HG03521 (cell line): ENCODE measurements around the gene PGAM2.
"Not testable (repeated sequence)": the region's sequence is repeated elsewhere in the genome, so short reads cannot be mapped to it uniquely, and the experiment has no call there.

ENCODE experiments used
- ATAC-seq: cut with Tn5 transposase; IDR thresholded peaks from one replicate; pipeline ENCODE4 v1.9.1; 2021; ENCODE audit warnings: mild to moderate bottlenecking, moderate library complexity; ENCODE audit not compliant: unreplicated experiment

Gene PGAM2

DNA sequence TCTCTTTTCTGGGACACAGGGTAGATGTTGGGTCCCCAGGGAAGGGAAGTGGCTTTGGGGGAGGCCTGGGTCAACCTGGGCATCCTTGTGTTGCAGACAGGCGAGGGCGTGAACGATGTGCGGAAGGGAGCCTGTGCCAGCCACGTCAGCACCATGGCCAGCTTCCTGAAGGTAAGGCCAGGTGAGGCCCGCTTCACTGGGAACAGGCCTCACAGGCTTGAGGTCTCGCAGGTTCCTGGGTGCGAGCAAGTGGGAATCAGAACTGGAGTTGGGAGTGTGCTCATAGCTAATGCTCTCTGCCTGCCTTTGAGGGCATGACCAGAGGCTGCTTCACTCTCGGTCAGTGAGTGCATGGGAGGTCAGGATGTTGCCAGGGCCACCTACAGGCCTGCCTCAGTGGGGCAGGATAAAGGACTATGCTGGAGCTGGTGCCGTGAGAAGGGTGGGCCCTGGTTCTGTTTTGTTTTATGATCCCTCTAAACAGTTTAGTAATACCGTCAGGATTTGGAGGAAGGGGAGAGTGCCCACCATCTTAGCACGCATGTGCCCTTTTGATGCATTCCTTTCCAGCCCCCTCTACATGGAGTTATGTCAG lies 12.5 kb downstream of the PGAM2 start:
- ATAC-seq, result no peak

DNA sequence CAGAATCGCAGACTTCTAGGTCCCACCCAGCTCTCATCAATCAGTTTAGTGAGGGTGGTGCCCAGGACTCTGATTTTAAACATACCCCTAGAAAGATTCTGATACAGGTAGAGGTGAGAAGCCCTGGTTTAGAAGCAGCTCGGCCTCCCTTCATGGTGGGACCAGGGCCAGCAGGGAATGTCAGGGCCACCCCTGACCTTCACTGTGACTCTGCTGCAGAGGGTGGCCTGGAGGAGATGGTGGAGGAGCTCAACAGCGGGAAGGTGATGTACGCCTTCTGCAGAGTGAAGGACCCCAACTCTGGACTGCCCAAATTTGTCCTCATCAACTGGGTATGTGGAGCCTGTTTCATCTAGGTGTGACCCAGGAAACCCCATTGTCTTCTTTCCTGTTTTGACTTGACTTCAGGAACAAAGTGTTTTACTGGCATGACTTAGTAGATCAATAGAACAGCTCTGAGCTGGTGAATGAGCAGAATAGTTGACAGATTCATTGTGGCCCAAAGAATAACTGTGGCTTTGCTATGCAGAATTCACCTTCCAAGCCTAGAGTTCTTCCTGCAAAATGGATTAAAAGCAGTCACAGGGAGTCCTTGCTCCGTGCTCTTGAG lies 13.7 kb downstream of the PGAM2 start:
- ATAC-seq, result no peak

DNA sequence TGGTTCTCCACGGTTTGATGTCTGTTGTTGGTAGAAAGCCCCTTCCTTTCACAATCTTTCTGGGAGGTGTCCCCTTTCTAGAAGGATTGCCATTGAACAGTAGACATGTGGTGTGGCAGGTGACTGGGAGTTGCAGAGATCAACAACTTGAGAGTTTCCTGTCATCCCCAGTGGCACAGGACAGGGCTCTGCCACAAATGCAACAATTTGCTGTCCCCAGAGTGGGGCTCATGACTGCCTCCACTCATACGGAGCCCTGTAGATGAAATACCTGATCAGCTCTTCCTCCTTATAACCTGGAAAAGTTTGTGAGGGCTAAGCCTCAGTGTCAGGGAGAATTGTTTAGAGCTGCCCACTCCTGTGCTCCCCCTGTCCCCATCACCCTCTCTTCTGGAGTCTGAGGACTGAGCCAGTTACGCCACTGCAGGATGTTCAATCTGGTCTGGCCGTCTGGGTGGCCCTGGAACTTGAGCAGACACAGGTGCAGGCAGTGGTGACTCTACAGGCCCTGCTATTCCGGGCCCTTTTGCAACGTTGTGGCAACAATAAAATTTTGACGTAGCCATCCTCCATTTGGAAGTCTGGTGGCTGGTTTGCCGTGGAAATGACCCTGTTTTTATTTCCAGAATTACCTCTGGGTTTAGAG lies 14.3 kb downstream of the PGAM2 start:
- ATAC-seq, result no peak

DNA sequence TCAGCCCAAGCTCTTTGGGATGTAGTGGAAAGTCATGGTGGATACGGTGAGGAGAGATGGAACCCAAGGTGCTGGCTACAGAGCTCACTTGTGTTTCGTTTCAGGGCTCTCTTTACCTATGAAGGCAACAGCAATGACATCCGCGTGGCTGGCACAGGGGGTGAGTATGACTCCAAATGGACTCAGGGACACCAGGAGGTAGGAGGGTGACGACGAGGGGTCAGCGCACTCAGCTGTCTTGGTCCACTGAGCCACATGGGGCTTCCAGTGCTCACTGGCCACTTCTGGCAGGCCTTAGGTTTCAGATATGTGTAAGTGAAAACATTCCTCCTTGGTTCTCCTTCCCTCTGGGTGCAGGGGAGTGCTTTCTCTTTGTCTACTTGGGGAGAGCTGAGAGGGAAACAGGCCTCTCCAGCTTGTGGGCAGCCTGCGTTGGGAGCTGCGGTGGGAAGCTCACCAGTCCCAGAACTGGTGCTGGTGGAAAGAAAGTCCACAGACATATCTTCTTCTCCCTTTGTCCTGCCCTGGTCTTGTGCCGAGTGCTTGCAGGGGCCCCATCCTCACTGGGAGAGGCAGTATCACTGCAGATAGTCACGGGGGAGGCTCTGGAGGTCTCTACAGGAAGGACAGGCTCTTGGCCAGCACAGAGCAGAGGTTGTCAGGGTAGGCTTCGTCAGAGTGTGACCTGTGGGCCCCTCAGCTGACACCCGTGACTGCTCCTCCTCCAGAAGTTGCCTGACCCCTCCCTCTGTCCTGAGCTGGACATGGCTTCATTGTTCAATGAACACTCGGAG lies 15.0 kb downstream of the PGAM2 start:
- ATAC-seq, result no peak

DNA sequence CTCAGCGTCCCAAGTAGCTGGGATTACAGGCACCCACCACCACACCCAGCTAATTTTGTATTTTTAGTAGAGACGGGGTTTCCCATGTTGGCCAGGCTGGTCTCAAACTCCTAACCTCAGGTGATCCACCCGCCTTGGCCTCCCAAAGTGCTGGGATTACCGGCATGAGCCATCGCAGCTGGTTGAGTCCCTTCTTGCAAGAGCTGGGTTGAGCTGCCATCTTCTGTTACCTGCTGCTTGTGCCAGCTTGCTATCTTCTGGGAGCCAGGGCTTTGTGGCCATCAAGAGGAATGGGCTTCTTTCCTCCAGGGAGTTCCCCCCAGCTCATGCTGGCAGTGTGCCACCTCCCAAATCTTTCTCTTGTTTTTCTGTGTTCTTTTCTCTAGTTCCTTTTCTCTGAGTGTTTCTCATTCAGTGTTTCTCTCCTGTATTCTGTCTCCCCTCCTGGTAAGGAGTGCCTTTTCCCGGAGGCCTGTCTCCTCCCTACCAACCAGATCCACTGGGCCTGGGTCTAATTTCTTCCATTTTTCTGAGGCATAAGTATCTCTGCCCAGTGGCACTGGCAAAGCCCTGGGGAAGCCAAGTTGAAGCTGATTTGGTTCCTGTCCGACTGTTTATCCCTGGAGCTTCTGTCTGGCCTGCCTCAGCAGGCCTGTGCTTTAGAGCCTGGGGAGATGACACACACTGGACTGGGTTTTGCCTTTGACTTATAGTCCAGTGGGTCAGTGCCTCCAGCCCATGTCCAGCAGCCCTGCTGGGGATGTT lies 17.2 kb downstream of the PGAM2 start:
- ATAC-seq, result no peak

DNA sequence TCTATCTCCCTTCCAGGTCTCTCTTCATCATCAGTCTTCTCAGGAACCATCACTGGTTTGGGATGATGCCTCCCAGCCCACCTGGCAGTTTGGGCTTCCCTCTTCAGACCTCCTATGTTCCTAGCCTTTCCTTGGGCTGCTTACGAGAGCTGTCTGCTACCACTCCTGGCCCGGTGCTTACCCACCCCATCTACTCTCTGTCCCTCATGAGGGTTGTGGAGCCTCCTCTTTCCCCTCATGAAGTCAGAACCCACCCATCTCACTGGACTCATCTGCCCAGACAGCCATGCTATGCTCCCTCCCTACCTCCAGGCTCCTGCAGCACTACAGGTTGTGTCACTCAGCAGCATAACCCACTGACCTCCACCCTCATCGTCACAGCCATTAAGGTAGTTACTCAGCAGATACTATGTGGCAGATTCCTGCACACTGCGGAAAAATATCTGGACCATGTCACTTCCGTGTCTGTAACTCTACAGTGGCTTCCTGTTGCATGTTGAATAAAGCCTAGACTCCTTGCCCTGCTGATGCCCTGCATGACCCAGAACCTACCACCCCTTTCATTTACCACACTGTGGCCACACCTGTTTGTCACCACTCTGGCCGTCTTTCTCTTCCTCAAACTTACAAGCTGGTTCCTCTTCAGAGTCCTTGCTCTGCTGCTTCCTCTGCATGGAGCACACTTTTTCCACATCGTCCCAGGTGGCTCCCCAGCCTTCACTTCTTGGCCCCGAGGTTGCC lies 18.9 kb downstream of the PGAM2 start:
- ATAC-seq, result peak; percentile 41

DNA sequence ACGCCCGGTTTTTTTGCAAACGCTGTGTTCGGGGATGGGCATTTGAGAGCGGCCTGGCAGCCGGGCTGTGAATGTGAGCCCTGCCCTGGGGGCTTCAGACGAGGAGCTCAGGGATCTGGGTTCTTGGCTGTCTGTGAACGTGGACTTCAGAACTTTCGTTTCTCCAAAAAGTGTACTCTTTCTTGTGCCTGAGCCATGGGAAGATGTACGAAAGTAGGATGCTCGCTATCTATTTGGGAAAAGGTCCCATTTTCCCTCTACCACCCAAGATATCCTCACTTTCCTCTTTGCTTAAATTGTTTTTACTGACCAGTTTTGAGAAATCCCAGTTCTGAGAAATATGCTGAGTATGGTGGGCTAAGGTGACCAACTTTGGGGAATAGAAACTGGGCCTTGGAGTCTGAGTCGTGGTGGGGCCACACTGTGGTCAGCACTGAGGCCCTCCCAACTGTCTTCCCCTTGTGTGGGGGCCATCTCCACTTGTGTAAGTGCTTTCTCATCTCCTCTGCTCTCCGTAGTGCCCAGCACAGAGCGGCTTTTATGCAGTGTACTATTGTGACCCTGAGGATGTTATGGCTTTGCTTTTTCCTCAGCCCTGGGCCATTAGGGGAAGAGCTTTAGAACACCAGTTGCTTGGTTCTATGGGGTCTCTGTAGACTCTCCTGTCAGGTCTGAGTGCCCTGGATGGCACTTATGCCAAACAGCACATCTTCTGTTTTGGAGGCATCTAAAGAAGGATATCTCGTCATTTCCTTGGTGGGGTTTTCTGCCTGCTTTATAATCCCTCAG lies 19.9 kb downstream of the PGAM2 start:
- peak; percentile 6 for ATAC-seq

DNA sequence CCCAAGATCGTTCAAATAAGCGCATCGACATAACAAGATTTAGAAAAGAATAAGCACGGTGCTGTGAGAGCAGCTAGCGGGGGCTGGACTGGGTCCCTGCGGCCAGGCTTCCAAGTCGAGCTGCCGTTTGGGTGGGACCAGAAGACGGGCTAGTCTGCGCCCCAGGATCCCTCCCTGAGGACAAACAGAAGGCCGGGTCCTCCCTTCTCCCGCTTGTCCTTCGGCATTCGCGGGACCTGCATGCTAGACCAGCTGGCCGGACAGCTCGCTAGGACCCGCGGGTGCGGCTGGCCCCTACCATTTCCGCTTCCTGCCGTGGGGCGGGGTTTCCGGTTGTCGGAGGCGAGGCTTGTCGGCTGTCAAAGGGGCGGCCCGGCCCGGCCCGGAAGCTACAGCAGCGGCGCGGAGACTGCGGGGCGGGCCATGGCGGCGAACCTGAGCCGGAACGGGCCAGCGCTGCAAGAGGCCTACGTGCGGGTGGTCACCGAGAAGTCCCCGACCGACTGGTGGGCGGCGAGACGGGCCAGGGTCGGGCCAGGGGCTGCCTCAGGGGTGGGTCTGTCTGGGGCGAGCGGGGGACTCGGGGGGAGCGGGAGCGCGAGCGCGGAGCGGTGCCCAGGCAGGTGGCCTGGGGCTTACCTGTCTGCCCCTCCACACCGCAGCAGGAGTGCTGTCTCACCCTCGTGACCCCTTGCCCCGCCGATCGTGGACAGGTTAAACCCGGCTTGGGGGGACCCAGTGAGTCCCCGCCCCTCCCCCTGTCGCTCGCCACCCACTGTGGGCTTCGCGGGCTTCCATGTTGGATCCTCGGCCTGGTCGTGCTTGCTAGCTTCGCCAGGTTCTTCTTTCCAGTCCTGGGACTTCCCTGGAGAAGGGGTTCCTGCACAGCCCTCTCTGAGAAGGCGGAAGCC lies 20.8 kb downstream of the PGAM2 start, which contains the start of gene DBNL:
Gene DBNL (plus strand): TSS at position 388 of the 911 bp plus-strand sequence. CDS start 36 bp downstream, at position 424.
- ATAC-seq, result peak; percentile 65

DNA sequence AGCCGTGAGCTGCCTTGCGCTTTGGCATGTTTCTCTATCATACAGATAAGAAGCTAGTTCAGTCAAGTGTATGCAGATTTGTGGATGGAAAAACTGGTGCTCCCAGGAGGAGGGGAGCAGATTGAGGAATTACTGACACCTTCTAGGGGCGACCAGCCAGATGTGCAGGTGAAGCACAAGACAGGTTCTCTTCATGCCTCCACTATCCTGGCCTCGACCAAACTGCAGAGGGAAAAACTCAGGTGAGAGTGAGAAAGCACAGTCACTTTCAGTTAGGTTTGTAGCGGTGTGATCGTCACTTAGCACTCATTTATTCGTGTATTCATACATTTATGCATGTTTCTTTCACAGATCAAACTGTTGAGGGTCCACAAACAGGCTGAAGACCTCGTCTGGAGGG lies 21.5 kb downstream of the PGAM2 start:
- ATAC-seq, result no peak

DNA sequence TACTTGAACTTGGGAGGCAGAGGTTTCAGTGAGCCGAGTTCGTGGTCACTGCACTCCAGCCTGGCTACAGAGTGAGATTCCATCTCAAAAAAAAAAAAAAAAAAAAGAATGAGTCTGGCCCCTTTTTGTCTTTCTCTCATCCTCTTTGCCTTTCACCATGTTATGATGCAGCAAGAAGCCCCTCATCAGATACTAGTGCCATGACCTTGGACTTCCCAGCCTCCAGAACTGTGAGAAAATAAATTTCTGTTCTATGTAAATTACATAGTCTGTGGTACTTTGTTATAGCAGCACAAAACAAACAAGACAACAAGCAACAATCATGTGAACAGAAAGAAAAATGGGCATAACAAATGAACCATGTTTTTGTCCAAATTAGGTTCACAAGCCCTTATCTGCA lies 23.1 kb downstream of the PGAM2 start:
- no peak for ATAC-seq

DNA sequence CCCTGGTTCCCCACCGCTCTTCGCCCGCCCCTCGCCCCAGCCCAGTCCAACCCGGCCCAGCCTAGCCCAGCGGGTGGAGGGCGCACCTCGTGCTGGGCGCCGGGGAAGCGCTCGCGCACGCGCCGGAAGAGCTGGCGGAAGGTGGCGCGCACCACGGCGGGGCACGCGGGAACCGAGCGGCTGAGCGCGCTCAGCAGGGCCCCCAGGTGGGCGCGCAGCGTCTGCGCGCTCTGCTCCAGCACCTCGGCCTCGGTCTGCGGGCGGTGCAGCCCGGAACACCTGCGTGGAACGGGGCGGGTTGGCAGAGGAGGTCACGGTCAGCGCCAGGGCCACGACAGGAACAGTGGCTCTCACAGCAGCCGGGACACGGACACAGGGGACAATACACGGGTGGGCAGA lies 24.9 kb downstream of the PGAM2 start:
- peak; percentile 35 for ATAC-seq

DNA sequence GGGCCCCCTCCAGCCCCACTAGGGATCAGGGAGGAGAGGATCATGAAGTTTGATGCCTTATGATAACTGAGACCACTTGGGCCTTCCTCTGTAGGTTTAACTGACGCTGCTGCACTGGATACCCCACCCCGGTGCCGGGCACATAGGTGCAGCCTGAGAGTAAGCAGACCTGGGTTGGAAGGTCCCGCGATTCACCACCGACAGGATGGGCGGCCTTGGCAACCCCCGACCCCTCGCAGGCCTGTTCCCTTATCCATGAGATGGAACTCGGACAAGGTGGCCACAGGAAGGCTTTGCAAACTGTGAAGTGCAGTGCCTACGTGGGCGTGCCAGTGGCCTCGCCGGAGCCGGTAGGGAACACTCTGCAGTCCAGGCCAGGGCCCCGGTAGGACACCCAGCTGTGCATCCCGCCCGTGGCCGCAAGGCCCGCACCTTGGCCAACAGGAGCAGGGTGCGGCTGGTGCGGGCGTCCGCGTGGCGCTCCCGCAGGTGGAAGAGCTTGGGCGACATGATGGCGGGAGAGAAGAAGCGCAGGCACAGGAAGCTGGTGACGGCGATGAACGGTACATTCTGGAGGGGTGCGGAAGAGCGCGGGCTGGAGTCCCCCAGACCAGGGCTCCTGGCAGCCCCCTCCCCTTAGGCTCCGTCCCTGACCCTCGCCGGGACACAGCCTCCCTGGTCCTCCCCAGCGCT lies 25.4 kb downstream of the PGAM2 start:
- ATAC-seq, result peak; percentile 1

DNA sequence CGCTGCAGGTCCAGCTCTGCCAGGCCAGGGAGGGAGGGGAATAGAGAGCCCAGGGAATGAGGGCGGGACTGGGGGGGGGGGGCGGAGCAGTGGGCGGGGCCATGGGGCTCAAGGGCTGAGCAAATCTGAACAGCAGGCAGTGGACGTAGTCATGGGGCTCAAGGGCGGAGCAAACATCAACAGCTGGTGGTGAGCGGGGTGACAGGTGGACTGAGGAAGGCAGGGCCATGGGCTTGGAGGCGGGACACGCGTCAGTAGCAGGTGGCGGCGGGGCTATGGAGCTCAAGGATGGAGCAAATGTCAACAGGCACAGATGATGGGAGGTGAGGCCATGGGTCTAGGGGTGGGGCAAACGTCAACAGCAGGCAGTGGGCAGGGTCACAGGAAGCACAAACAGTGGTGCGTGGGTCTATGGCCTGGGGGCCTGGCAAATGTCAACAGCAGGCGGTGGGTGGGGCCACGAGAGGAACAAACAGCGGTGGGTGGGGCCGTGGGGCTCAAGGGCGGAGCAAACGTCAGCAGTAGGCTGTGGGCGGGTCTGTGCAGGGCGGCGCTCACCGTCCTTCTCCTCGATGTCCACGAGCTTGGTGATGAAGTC lies 26.3 kb downstream of the PGAM2 start:
- peak; percentile 54 for ATAC-seq

DNA sequence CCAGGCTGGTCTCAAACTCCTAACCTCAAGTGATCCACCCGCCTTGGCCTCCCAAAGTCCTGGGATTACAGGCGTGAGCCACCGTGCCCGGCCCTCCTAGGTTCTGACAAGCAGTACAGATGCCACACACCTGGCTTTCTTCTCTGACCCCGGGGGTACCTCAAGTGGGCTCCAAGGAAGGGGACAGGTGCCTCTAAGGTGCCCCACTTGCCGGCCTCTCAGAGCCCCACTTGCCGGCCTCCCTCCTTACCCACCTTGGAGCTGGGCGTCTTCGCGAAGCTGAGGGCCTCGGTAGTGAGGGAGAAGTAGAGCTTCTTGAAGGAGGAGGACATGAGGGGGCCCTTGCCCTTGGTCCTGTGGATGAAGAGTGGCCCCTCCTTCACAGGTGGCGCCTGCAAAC lies 26.8 kb downstream of the PGAM2 start:
- not testable (repeated sequence) for ATAC-seq

DNA sequence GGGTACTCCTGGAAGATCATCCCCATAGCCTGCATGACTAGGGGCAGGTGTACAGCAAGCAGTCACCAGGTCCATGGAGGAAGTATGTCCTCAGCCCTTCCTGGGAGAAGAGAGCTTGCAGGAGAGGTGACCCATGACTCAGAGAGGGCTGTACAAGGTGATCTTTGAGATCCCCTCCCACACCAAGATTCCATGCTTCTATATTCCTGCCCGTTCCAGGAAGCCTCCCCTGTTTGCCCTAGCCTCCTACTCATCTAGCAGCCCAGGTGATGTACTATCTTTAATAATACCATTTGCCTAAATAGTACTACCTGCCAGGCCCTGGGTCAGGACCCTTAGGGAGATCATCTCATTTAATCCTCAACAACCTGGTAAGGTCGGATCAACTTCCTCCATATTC lies 27.4 kb downstream of the PGAM2 start:
- not testable (repeated sequence) for ATAC-seq

DNA sequence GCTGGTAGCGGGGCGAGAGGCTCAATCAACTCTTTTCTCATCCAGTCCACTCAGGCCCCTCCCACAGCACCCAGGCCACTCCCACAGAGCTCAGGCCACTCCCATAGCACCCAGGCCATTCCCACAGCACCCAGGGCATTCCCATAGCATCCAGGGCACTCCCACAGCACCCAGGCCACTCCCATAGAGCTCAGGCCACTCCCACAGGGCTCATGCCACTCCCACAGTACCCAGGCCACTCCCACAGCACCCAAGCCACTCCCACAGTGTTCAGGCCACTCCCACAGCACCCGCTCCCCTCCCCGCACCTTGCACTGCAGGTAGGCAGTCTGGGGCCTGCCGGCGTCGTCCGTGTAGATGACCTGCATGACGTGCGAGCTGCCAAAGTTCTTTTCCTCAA lies 29.0 kb downstream of the PGAM2 start:
- not testable (repeated sequence) for ATAC-seq
